Fibroblast of mammary gland (primary cell): ENCODE data around the gene WDR70.
"Not testable (repeated sequence)": the region's sequence is repeated elsewhere in the genome, so short reads cannot be mapped to it uniquely, and the experiment has no call there.

Experiments
- DNase-seq: peaks from one replicate; pipeline ENCODE4 v3.0.0-alpha.2; 2010; ENCODE audit warnings: low read depth
- H3K4me3 ChIP-seq: 2 replicates; pipeline ENCODE4 v1.5.1; 2011; ENCODE audit warnings: low read depth, mild to moderate bottlenecking, low read length, moderate library complexity; ENCODE audit not compliant: control insufficient read depth
- CTCF ChIP-seq: conservative IDR thresholded peaks from 2 replicates; pipeline ENCODE4 v1.5.1; 2011; ENCODE audit warnings: low read depth, low read length, inconsistent platforms; ENCODE audit not compliant: control insufficient read depth, insufficient read depth

Gene WDR70

GRCh38 chr5:37471666-37472197, 92.6 kb downstream of the WDR70 start:
- H3K4me3 ChIP-seq, result no peak overlapping the region
- no peak for TF ChIP-seq CTCF
- DNase-seq, result no peak

- H3K4me3 ChIP-seq, result no peak overlapping the region
- DNase-seq, result no peak
- no peak for TF ChIP-seq CTCF
Measured at GRCh38 chr5:37477426-37477825, 98.3 kb downstream of the WDR70 start.

DNA sequence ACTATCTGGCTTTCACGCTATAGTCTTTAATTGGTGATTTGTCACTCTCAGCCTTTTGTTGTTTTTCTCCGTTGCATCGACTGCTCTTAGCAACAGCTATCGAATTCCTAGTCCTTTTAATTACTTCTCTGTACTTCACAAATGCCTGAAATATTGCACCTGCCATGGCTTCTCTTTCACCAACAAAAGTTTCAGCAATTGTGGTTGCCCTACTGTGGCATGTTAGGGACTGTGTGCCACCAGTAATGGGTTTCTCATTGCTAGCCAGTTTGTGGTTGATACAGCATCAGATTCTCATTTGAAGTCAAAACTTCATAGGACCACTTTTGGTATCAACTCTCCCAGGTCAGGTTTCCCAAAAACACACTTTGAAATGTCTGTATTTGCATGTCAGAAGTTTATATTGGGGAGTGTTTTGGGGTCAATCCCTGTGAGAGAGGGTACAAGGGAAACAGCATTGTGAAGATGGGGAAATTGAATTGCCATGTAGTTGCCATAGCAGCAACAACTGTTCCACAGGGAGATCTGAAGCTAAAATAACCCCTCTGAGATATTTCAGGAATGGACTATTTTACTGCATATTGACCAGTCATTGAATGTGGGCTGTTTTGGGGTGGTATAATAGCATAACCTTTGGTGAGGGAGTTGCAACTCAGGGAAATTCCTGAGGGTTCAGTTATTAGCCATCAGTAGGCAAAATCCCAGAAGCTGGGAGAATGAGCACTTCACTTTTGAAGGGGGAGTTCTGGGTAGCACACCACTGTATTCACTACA, 99.2 kb downstream of the WDR70 start:
- TF ChIP-seq CTCF, result no peak
- no peak overlapping the region for H3K4me3 ChIP-seq
- DNase-seq, result no peak

DNA sequence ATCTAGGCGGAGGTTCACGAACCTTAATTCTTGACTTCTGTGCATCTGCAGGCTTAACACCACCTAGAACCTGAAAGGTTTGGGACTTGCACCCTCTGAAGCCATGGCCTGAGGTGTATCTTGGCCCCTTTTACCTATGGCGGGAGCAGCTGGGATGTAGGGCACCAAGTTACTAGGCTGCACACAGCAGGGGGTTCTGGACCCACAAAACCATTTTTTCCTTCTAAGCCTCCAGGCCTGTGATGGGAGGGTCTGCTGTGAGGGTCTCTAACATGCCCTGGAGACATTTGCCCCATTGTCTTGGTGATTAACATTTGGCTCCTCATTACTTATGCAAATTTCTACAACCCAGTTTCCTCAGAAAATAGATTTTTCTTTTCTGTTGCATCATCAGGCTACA, 102.3 kb downstream of the WDR70 start:
- not testable (repeated sequence) for DNase-seq, H3K4me3 ChIP-seq

- TF ChIP-seq CTCF, result no peak
- no peak for DNase-seq
- no peak overlapping the region for H3K4me3 ChIP-seq
Measured at GRCh38 chr5:37490120-37490810, 111.1 kb downstream of the WDR70 start.

DNA sequence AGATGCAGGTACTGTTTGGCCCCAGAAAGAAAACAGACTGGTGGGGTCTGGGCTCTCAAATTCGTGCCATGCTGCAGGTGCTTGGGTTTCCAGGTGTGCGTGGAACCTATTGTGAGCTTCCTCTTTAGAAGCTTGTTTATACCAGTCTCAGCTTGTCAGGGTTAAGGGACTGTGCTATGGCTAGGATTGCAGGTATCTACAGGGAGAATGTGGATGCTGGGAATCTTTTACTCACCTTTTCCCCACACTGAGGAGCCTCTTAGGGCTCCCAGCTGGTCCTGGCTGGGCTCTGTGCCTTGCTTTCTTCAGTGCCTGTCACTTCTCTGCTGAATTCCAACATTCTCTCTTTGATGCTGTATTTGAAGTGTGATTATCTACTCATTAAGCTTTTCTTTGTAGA, 111.8 kb downstream of the WDR70 start:
- TF ChIP-seq CTCF, result no peak
- no peak for DNase-seq
- H3K4me3 ChIP-seq, result no peak overlapping the region
